ENCODE results near the gene RNASEL. TPM values are rescaled to one million over a fixed set of nuclear protein-coding genes. Genes with fewer than 3 reads are reported as not detected.

Gene RNASEL
- total RNA-seq, 1 experiment from 2014 or later: 1.2 TPM

DNA sequence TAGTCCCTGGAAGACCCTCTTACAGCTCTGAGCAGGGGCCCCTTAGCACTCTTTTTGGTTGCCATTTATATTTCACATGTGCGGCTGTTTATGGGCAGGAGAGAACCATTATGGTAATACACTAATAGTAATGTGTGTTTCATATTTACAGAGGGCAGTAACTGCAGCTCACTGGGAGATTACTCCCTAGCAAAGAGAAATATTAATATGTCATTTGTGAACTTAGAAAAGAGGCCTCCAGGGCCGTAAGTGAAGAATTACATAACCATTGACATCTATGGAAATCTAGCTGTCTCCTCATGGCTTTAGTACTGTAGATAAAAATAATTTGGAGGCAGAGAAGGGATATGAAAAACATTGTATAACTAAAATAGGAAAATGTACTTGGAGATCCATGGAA lies 38.6 kb upstream of the RNASEL start:
- DNase-seq: no peak
- no peaks in the 10 kb centered on the region for H3K36me3 ChIP-seq (replicated peaks; ENCODE audit: control insufficient read depth, insufficient read depth, low read length)
- H3K27me3 ChIP-seq (ENCODE audit: control insufficient read depth, insufficient read depth, low read length): no peaks in the 10 kb centered on the region
- no peak overlapping the region for H3K4me3 ChIP-seq (ENCODE audit: insufficient read depth, low read depth, low read length)

DNA sequence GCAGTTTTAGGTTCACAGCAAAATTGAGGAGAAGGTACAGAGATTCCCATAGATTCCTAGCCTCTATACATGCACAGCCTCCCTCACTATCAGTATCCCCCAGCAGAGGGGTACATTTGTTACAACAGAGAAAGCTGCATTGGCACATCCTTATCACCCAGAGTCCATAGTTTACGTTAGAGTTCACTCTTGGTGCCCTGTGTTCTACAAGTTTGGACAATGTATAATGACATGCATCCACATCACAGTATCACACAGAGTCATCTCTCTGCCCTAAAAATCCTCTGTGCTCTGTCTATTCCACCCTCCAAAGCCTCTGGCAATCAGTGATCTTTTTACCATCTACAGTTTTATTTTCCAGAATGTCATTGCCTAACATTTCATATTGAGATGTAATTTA lies 37.5 kb upstream of the RNASEL start:
- no peak overlapping the region for H3K4me3 ChIP-seq (ENCODE audit: insufficient read depth, low read depth, low read length)
- no peak for DNase-seq
- H3K27me3 ChIP-seq (ENCODE audit: control insufficient read depth, insufficient read depth, low read length): no peaks in the 10 kb centered on the region
- no peaks in the 10 kb centered on the region for H3K36me3 ChIP-seq (replicated peaks; ENCODE audit: control insufficient read depth, insufficient read depth, low read length)

DNA sequence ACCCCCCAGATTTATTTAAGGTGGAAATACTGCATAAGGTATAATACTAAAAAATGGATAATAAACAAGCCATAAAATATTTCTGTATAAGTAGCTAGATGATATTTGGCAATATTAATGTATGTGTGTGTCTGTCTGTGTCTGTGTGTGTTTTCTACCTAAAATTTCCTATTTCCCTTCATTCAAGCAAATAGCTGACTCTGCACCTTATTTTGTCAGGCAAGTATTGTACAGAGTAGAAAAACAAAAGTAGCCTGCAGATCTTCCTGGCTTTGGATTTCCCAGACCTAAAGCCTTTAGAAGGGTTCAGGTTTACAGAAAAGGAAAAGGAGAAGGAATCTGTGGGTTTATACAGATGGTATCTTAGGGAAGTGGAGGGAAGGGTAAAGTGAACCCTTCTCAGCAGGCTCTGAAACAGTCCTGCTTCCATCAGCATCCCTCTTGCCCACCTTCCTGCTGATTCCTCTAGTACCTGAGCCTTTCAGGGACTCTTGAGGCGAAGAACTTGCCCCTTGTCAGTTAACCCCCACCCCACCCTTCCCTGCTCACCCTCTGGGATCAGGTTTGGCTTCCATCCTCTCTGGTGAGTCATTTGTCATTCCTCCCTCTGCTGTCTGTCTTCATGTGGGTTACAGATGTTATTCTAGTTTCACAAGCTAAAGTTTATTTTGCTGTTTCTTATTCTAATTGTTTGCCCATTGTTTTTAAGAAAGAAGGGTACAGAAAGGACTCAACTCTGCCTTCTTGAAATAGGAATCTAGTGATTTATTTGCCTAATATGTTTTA lies 36.9 kb upstream of the RNASEL start:
- no peak overlapping the region for H3K4me3 ChIP-seq (ENCODE audit: insufficient read depth, low read depth, low read length)
- no peaks in the 10 kb centered on the region for H3K27me3 ChIP-seq (ENCODE audit: control insufficient read depth, insufficient read depth, low read length)
- no peak for DNase-seq
- no peaks in the 10 kb centered on the region for H3K36me3 ChIP-seq (replicated peaks; ENCODE audit: control insufficient read depth, insufficient read depth, low read length)

DNA sequence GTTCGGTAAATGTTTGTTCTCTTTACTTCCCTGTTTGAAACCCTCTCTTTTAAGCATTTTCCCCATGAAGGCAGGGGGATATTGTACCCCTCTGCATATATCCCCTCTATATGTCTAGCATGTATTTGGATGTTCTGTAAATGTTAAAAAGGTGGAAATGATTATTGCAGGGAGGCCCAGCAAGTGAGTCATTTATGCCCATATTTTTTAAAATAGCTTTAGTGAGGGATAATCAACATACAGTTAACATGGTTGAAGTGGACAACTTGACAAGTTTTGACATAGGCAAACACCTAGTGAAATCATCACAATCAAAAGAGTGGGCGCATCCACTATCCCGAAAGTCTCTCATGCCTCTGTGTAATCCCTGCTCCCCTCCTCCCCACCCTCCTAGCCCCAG lies 36.0 kb upstream of the RNASEL start:
- no peaks in the 10 kb centered on the region for H3K36me3 ChIP-seq (replicated peaks; ENCODE audit: control insufficient read depth, insufficient read depth, low read length)
- no peak for DNase-seq
- no peak overlapping the region for H3K4me3 ChIP-seq (ENCODE audit: insufficient read depth, low read depth, low read length)
- no peaks in the 10 kb centered on the region for H3K27me3 ChIP-seq (ENCODE audit: control insufficient read depth, insufficient read depth, low read length)

DNA sequence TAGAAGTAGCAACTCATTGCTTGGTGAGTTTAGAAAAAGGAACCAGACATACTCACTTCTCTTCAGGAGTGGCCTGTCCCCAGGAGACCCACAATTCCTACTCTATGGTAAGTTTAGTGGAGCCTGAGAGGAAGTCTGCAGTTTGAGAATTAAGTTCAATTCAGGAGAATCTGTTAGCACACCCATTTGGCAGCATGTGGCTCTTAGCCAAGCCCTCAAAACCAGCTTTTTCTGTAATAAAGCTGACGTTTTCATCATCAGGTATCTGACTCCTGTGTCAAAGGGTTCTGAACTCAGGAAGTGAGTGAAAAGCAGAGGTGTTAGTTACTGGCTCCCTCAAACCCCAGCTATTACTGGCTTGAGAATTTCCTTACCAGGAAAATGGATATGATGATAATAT lies 35.5 kb upstream of the RNASEL start:
- no peak for DNase-seq
- no peaks in the 10 kb centered on the region for H3K27me3 ChIP-seq (ENCODE audit: control insufficient read depth, insufficient read depth, low read length)
- no peak overlapping the region for H3K4me3 ChIP-seq (ENCODE audit: insufficient read depth, low read depth, low read length)
- no peaks in the 10 kb centered on the region for H3K36me3 ChIP-seq (replicated peaks; ENCODE audit: control insufficient read depth, insufficient read depth, low read length)

DNA sequence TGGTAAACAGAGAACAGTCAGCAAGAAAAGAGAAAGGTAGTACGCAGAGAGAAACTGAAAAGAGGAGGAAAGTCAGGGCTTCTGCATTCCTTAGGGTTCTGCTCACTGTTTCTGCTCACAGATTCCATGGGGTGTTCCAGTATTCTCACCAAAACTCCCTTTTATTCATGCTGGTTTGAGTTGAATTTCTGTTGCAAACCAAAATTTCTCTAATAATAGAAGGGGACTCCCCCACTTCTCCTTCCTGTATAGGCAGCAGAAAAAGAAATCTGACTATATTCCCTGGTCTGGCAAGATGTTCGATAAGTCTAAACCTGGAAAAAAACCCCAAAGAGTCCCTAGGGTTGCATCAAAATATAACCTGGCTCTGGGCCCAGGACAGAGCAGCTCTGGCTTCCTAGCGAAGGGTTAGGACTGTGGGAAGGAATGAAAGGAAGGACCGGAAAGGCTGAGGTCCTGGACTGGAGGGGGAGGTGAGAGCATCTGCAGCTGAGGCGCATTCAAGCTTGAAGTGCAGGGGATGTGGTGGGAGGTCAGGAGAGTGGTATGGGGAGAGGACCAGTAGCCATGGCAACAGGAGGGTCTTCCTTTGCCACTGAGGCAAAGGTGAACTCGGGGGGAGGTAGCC lies 34.0 kb upstream of the RNASEL start:
- H3K4me3 ChIP-seq (ENCODE audit: insufficient read depth, low read depth, low read length): no peak overlapping the region
- no peak for DNase-seq
- H3K36me3 ChIP-seq (replicated peaks; ENCODE audit: control insufficient read depth, insufficient read depth, low read length): no peaks in the 10 kb centered on the region
- no peaks in the 10 kb centered on the region for H3K27me3 ChIP-seq (ENCODE audit: control insufficient read depth, insufficient read depth, low read length)

DNA sequence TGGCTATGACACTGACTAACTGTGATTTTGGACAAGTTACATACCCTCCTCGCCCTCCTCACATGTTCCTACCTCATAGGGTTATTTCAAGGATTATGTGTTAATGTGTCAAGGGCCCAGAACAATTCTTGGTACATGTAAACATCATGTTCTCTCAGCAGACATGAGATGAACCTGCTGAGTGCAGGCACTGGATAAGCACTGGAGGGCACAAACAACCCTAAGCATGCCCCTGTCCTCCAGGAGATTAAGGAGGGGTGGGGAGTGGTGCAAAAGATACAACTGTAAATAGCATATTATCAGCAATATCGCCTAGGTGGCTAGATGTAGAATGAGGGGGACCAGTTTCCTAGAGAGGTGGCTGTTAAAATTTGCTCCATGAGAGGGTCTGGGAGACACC lies 32.9 kb upstream of the RNASEL start:
- Histone ChIP-seq H3K27me3 (ENCODE audit: control insufficient read depth, insufficient read depth, low read length) (peaks cover 3% of the 10 kb centered on the region), H3K4me3 (ENCODE audit: insufficient read depth, low read depth, low read length) (no peak overlapping the region), H3K36me3 (replicated peaks; ENCODE audit: control insufficient read depth, insufficient read depth, low read length) (no peaks in the 10 kb centered on the region)
- DNase-seq: no peak

DNA sequence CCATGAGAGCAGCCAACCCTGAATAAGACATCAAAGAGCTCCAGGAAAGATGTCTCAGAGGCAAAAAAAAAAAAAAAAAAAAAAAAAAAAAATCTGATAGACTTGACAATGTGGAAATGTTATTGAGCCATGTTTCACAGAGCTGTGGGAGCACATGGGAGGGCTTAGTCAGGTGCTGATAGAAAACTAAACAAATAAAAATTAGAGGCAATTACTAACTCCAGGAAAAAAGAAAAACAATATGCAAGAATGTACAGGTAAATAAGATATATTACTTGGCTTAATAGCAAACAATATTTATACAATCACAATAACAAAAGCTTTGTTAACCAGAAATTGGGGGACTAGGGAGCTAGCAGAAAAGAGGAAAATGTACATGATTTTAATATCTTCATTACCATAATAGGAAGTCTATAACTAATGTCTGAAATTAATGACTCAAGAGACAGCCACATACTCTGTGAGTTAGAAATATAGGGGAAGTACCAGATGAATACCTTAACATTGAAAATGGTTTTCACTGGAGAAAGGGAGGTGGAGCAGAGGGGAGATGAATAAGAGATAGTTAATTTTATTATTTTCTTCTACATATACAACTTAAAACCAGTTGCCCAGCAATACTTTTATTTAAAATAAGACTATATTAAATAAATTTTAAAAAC lies 32.0 kb upstream of the RNASEL start:
- Histone ChIP-seq H3K36me3 (replicated peaks; ENCODE audit: control insufficient read depth, insufficient read depth, low read length) (no peaks in the 10 kb centered on the region), H3K4me3 (ENCODE audit: insufficient read depth, low read depth, low read length) (no peak overlapping the region), H3K27me3 (ENCODE audit: control insufficient read depth, insufficient read depth, low read length) (peaks cover 3% of the 10 kb centered on the region)
- no peak for DNase-seq

DNA sequence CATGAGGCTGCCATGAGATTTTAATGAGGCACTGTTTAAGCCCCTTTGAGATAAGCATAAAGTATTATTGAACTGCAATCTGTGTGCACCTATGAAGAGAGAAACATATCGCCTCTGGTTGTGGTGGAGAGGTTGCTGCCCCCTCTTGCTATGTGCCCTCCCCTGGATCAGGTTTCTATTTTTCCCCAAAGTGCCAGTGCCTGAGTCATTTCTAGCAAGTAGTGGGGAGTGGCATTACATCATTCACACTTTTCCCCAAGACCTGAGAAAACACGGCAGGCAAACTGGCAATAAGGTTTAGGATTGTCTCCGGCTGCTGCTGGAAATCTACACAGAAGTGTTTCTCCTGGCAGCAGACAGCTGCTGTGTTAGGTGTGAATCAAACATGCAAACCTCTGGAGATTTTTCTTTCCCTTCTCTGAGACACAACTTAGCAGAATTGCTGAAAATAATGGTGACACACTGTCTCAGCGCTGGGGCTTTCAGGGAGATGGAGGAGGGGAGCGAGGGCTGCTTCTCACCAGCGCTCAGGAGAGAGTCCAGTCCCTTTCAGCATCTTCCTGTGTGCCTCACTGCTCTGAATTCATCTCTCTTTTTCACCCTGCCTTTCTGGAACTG lies 28.8 kb upstream of the RNASEL start:
- peaks cover 16% of the 10 kb centered on the region for H3K27me3 ChIP-seq (ENCODE audit: control insufficient read depth, insufficient read depth, low read length)
- no peak overlapping the region for H3K4me3 ChIP-seq (ENCODE audit: insufficient read depth, low read depth, low read length)
- no peaks in the 10 kb centered on the region for H3K36me3 ChIP-seq (replicated peaks; ENCODE audit: control insufficient read depth, insufficient read depth, low read length)
- peak; percentile 7 for DNase-seq

DNA sequence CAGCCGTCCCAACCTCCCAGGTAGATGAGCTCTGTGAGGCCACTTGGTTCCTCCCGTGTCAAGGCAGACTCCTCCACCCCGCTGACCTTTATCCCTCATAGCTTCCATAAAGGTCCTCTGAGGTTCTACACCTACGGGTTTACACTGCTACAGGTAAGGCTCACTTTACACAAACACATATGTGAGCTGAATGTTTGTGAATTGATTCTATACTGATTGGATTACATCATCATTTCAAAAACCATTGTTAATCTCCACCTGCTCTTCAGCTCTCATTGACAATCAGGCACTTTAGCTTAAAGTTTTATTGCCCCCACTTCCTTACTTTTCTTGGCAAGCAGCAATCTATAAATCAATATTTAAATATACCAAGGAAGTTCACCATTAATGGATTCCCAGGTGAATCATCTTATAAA lies 28.0 kb upstream of the RNASEL start:
- Histone ChIP-seq H3K36me3 (replicated peaks; ENCODE audit: control insufficient read depth, insufficient read depth, low read length) (no peaks in the 10 kb centered on the region), H3K27me3 (ENCODE audit: control insufficient read depth, insufficient read depth, low read length) (peaks cover 21% of the 10 kb centered on the region), H3K4me3 (ENCODE audit: insufficient read depth, low read depth, low read length) (no peak overlapping the region)
- no peak for DNase-seq

DNA sequence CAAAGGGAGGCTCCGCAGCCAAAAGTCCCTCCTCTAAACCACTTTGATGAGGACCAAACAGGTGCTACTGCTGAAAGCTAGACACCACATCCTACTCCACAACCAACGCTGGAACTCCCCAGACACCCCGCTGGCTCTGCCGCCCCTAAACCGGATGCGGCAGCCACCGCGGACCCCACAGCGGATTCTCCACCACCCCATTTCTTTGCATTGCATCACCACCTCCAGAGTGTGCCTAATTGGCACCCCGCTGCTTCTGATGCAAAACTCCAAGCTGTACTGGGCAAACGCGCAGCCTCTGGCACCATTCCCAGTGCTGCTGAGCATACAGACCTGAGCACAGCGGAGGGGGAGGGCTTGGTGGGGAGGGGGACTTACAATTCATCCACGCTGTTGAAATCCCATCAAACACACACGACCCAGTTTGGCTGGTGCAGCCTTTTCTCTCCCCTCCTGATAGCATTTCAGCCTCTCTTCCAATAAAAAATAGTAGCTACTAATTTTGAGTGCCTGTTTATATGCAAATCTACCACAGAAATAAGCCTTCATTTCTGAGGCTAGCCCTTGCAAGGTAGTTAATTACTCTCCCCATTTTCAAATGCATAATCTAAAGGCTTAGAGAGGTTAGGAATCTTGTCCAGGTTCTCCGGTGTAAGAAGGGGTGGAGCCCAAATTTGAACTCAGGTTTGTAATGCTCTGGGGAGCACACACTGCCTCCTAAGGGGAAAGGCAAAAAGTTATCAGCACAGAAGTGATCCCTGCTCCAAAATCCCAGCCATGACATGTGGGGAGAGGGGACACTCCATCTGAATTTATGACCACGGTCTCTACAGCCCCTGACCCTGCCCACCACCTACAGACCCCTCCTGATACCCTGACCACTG lies 27.3 kb upstream of the RNASEL start:
- H3K36me3 ChIP-seq (replicated peaks; ENCODE audit: control insufficient read depth, insufficient read depth, low read length): no peaks in the 10 kb centered on the region
- peak overlapping the region; percentile 14; the same call in 1 of the 2 replicates for H3K4me3 ChIP-seq (ENCODE audit: insufficient read depth, low read depth, low read length)
- peaks cover 22% of the 10 kb centered on the region for H3K27me3 ChIP-seq (ENCODE audit: control insufficient read depth, insufficient read depth, low read length)
- peak; percentile 71 for DNase-seq

DNA sequence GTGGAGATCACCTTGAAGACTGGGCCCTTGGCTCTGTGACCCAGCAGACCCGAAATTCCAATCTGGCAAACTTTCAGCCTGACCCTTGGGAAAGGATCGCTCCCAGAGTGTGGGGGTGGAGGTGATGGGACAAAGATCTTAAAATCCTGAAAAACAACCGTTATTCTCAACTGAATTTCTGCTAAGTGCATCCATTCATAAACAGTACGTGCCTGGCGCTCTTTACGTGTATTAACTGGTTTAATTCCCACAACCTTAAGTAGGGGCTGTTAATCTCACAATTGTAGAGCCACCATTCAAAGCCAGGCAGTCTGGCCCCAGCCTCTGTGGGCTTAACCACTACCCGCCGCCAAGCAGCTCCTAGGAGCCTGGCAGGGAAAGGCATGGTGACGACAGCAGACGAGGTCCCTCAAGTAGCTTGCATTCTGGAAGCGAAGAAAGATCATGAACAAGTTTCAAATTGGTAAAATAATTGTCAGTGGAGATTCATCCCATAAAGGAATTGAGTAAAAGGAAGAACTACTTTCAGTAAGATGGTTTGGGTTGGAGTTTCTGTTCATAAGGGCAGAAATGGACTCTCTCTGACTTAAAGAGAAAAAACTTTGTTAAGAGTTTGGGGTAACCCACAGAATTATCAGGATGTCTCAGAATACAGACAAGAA lies 26.5 kb upstream of the RNASEL start:
- Histone ChIP-seq H3K27me3 (ENCODE audit: control insufficient read depth, insufficient read depth, low read length) (peaks cover 29% of the 10 kb centered on the region), H3K36me3 (replicated peaks; ENCODE audit: control insufficient read depth, insufficient read depth, low read length) (no peaks in the 10 kb centered on the region), H3K4me3 (ENCODE audit: insufficient read depth, low read depth, low read length) (peak overlapping the region; percentile 53)
- peak; percentile 68 for DNase-seq

DNA sequence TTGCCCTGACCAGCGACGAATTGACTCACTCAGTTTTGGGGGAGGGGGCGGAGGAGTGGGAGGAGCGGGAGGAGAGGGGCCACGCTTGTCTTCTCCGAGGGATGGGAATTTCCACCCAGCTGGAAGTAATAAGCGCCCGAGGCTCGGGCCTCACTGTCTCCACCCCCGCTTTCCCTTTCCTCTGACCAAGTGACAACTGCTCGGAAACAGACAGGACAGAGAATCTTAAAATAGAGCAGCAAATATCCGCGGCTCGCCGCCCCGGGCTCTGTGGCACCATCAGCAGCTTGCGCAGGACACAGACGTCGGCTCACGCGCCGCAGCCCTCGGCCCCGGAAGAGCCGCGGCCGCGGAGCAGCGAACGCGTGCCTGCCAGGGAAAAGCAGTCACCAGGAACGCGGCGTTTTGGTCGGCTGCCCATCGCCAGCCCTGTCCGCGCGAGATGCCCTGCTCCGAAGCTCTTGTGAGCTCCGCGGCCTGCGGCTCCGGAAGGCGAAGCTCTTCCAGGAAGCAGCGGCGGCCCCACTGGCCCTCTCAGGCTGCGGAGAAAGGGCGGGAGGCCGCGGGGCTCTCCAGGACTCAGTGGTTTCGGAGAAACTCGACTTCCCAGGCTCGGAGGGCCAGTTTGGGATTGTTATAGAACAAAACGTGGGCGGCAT lies 25.9 kb upstream of the RNASEL start:
- peaks cover 30% of the 10 kb centered on the region for H3K27me3 ChIP-seq (ENCODE audit: control insufficient read depth, insufficient read depth, low read length)
- DNase-seq: peak; percentile 82

More for the DNA sequence above, 25.9 kb upstream of the RNASEL start:
- Histone ChIP-seq H3K36me3 (replicated peaks; ENCODE audit: control insufficient read depth, insufficient read depth, low read length) (no peaks in the 10 kb centered on the region), H3K4me3 (ENCODE audit: insufficient read depth, low read depth, low read length) (peak overlapping the region; percentile 53)

All from H7 (cell line).